HFFc6 (cell line): ENCODE results near the gene SART1. TPM values are rescaled to one million over a fixed set of nuclear protein-coding genes. Genes with fewer than 3 reads are reported as not detected.

ENCODE experiments used
- DNase-seq: peaks from one replicate; pipeline ENCODE4 v3.0.0-alpha.2; 2018
- H3K27ac Mint-ChIP-seq: 2 replicates; pipeline ENCODE4 v1.8.0; 2020; ENCODE audit warnings: mild to moderate bottlenecking, mixed read lengths
- H3K27me3 Mint-ChIP-seq: 2 replicates; pipeline ENCODE4 v1.8.0; 2021; ENCODE audit warnings: mild to moderate bottlenecking, moderate library complexity, mixed read lengths; ENCODE audit not compliant: insufficient read depth
- H3K36me3 Mint-ChIP-seq: 2 replicates; pipeline ENCODE4 v1.8.0; 2021; ENCODE audit warnings: low read depth, mixed read lengths
- H3K4me1 Mint-ChIP-seq: 2 replicates; pipeline ENCODE4 v1.8.0; 2020; ENCODE audit warnings: low read depth, mixed read lengths
- H3K4me3 Mint-ChIP-seq: 2 replicates; pipeline ENCODE4 v1.8.0; 2020; ENCODE audit warnings: mild to moderate bottlenecking, moderate library complexity, mixed read lengths
- H3K9me3 Mint-ChIP-seq: 2 replicates; pipeline ENCODE4 v1.8.0; 2020; ENCODE audit warnings: mild to moderate bottlenecking, mixed read lengths
- CTCF ChIP-seq: fragments of 200-600 bp; sonication (generic); IDR thresholded peaks from 2 replicates; pipeline ENCODE4 v1.5.0; 2021; ENCODE audit warnings: antibody characterized with exemption, mild to moderate bottlenecking
- total RNA-seq, 6 experiments: library from RNA; stranded (reverse); fragmentation: NEBNext Ultra II Directional; extraction: Animal tissue kit (Norgen Biotek cat#: 25700); gene quantifications; 2 replicates in 1 of 6; 3 replicates in 5 of 6; pipeline ENCODE4 v1.2.3, GENCODE V29; 2021

SART1 gene
- total RNA-seq, 6 experiments from 2014 or later: 51.7 to 69.3 (median 61.0) TPM

GRCh38 chr11:65944767-65945166 lies 16.8 kb upstream of the SART1 start:
- Mint-ChIP-seq H3K36me3 (no peaks in the 10 kb centered on the region), H3K4me3 (no peak overlapping the region), H3K27me3 (peaks cover 8% of the 10 kb centered on the region), H3K4me1 (peaks cover 34% of the 10 kb centered on the region), H3K27ac (no peak overlapping the region), H3K9me3 (no peaks in the 10 kb centered on the region)
- TF ChIP-seq CTCF: no peak
- DNase-seq: no peak

DNA sequence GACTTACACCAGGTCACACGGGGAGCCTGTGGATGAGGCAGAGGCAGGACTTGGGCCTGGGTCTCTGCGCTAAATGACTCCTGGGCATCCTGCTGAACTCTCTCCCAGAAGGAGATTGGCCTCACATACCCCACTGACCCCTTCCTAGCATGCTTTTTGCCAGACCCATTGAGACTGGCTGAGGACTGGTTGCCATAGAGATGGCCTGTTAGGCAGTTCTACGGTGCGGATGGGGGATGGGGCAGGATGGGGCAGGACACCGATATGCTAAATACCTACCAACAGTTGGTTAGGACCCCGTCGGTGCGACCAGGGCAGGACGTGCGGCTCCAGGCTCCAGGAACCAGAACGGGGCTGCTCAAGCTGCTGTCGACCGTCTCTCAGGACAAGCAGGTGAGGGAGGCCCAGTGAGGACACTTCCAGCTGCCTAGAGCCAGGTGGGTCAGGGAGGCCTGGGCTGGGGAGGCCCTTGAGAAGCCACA lies 16.1 kb upstream of the SART1 start, which contains the start of gene TSGA10IP:
TSGA10IP (plus strand) TSS at position 51 of the 482 bp plus-strand sequence; CDS start at position 247, 196 bp downstream.
- peaks cover 28% of the 10 kb centered on the region for H3K4me1 Mint-ChIP-seq
- TF ChIP-seq CTCF: no peak
- no peak within 1 kb of the TSS for H3K27ac Mint-ChIP-seq
- H3K36me3 Mint-ChIP-seq: no peaks in the 10 kb centered on the region
- H3K4me3 Mint-ChIP-seq: no peak within 1 kb of the TSS
- peaks cover 8% of the 10 kb centered on the region for H3K27me3 Mint-ChIP-seq
- no peak for DNase-seq
- no peaks in the 10 kb centered on the region for H3K9me3 Mint-ChIP-seq

DNA sequence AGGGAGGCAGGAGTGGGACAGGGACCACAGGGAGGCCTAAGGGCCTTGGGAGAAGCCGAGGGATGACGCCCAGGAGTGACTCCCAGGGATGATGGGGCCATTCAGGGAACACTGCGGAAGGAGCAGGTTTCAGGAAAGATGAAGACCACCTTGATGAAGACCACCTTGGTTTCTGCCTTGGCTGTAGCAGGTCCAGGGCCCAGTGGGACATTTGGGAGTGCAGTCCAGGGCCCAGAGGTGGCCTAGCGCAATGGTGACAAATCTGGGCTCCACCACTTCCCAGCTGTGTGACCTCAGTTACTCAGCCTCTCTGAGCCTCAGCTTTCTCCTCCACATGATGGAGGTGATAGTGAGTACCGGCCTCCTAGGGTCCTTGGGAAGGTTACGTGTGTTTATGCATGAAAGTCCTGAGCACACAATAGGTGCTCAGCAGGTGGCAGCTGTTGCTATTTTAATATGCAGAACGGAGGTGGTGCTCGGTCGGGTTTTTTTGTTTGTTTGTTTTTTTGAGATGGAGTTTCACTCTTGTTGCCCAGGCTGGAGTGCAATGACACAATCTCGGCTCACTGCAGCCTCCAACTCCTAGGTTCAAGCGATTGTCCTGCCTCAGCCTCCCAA lies 15.5 kb upstream of the SART1 start:
- Mint-ChIP-seq H3K27me3 (peaks cover 8% of the 10 kb centered on the region), H3K9me3 (no peaks in the 10 kb centered on the region), H3K4me1 (peaks cover 22% of the 10 kb centered on the region), H3K36me3 (no peaks in the 10 kb centered on the region), H3K27ac (no peak overlapping the region), H3K4me3 (no peak overlapping the region)
- no peak for TF ChIP-seq CTCF
- no peak for DNase-seq

DNA sequence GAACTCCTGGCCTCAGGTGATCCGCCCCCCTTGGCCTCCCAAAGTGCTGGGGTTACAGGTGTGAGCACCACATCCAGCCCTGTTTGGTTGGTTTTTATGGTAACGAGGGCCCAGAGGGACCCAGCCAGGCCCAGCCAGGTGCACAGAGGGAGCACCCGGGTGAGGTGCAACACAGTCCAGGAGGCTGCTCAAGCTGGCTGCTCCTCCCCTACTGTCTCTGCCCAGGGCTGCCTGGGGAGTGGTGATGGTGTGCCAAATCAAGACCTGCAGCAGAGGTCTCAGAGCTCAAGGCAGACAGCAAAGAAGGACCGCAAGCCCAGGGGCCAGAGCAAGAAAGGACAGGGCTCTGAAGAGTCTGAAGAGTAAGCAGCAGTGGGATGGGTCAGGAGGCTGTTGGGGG lies 14.9 kb upstream of the SART1 start:
- Mint-ChIP-seq H3K9me3 (no peaks in the 10 kb centered on the region), H3K27ac (no peak overlapping the region), H3K4me1 (peaks cover 16% of the 10 kb centered on the region), H3K4me3 (no peak overlapping the region), H3K36me3 (no peaks in the 10 kb centered on the region), H3K27me3 (peaks cover 4% of the 10 kb centered on the region)
- DNase-seq: no peak
- TF ChIP-seq CTCF: no peak

- H3K27ac Mint-ChIP-seq: no peak overlapping the region
These were observed 14.4 kb upstream of the SART1 start for GRCh38 chr11:65947133-65947532.

More at GRCh38 chr11:65947133-65947532, 14.4 kb upstream of the SART1 start:
- no peaks in the 10 kb centered on the region for H3K9me3 Mint-ChIP-seq
- no peak for TF ChIP-seq CTCF
- H3K4me1 Mint-ChIP-seq: peaks cover 11% of the 10 kb centered on the region
- DNase-seq: no peak
- no peaks in the 10 kb centered on the region for H3K36me3 Mint-ChIP-seq
- H3K4me3 Mint-ChIP-seq: no peak overlapping the region
- peaks cover 4% of the 10 kb centered on the region for H3K27me3 Mint-ChIP-seq
